ACHN (cell line): ENCODE data around the gene PTPRH.

ENCODE experiments used
- DNase-seq: peaks from one replicate; pipeline ENCODE4 v3.0.0-alpha.2; 2015
- in situ Hi-C: cut with HindIII; loops from 2 replicates; pipeline ENCODE4 v1.10.0; 2017; ENCODE audit warnings: low sequenced_read_pairs, low pct_ligation_motif_present, low pct_unique_long_range_greater_than_20kb

The PTPRH gene

GRCh38 chr19:55149078-55150003 is 60.0 kb downstream of the PTPRH start, which contains the start of gene TNNT1:
Gene TNNT1 (minus strand): TSS chr19:55149206. CDS start chr19:55147157, 2,049 bp downstream.
- no peak for DNase-seq
- in situ Hi-C loops = no loop called here

GRCh38 chr19:55147545-55148251 is 61.6 kb downstream of the PTPRH start:
- no peak for DNase-seq
- in situ Hi-C loops = no loop called here

- in situ Hi-C loops = no loop called here
- peak; percentile 69 for DNase-seq
Measured at GRCh38 chr19:55146705-55147273, 62.5 kb downstream of the PTPRH start.

DNA sequence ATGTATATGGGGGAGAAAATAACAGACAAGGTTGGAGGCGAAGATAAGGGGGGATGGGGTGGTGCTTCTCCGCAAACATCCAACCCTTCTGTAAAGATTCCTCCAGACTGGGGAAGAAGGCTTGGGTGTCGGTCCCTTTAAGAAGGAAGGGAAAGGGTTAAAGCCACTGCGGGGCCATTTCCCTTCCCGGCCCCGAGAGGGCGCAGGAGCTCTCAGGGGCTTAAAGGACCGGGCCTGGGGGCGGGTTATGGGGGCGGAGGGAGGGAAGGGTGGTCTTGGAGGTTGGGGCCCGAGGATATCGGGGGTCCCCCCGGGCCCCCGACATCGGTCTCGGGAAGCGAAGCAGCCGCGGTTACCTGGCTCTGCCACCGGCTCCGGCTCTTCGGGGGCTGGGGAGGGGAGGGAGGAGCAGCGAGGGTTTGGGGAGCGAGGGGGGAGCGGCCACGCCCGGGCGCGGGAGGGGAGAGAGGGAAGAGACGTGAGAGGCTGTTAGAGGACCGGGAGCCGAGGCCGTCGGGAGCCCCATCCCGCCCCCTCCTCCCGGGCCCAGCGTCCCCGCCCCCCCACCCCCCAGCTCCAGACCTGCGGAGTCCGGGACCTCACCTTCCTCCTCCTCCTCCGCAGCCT is 63.1 kb downstream of the PTPRH start:
- DNase-seq = peak; percentile 62
- in situ Hi-C loops = no loop called here

DNA sequence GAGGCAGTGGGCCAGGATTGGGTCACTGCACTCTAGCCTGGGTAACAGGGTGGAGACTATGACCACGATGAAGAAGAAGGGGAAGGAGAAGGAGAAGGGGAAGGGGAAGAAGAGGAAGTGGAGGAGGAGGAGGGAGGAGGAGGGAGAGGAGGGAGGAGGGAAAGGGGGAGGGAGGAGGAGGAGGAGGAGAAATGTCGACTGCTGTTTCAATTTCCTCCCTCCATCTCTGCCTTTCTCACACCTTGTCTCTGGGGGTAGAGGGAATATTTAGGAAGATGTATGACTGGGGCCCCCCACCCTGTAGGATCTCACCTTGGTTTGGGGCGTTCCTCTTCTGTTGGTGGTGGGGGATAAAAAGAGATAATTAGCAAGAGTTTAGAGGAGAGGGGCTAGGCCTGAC is 64.1 kb downstream of the PTPRH start:
- no peak for DNase-seq
- in situ Hi-C loops = no loop called here

DNA sequence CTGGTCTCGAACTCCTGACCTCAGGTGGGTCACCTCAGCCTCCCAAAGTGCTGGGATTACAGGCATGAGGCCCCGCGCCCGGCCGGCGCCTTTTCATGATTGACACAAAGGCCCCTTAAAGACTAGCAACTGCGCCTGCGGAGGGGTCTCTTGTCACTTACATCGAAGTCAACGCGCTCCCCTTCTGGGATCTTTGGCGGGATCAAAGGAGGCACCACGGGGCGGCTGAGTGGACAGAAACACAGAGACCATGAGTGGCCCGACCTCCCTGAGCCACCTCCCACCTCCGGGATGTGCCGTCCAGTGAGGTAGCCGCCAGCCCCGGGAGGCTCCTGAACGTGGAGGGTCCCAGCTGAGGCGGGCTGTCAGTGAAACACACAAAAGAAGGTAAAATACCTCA is 67.6 kb downstream of the PTPRH start:
- in situ Hi-C loops = no loop called here
- no peak for DNase-seq

- in situ Hi-C loops = no loop called here
- DNase-seq = no peak
Measured at GRCh38 chr19:55137915-55138314, 71.4 kb downstream of the PTPRH start.

GRCh38 chr19:55136399-55137102 is 72.8 kb downstream of the PTPRH start:
- in situ Hi-C loops = no loop called here
- DNase-seq = no peak

DNA sequence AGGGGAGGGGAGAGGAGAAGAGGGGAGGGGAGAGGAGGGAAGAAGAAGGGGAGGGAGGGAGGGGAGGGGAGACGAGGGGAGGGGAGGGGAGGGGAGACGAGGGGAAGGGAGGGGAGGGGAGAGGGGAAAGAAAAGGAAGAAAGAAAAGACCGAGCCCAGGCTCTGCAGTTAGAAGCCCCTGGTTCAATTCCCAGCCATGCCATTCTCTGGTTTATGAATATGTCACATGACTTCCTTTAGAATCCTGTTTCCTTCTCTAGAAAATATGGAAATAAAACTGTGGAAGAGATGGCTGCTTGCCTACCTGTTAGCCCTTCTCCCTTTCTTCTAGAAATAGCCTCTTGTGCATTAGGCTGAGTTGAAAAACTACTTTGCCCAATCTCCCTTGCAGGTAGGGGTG is 74.6 kb downstream of the PTPRH start:
- in situ Hi-C loops = no loop called here
- DNase-seq = no peak

GRCh38 chr19:55133639-55134444 is 75.5 kb downstream of the PTPRH start:
- in situ Hi-C loops = no loop called here
- DNase-seq = no peak

- in situ Hi-C loops = no loop called here
Measured at GRCh38 chr19:55132453-55133129, 76.7 kb downstream of the PTPRH start.

DNA sequence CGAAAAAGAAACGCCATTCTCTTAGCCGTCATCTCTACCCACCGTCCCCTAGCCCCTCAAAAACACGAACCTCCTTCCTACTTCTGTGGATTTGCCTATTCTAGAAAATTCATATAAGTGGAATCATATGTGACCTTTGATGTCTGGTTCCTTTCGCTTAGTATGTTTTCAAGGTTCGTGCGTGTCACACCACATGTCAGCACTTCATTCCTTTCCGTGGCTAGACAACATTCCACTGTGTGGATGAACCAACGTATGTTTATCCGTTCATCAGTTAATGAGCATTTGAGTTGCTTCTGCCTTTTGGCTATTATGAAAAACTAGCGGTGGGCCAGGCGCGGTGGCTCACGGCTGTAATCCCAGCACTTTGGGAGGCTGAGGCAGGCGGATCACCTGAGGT is 77.9 kb downstream of the PTPRH start:
- no peak for DNase-seq
- in situ Hi-C loops = no loop called here

More at GRCh38 chr19:55132453-55133129, 76.7 kb downstream of the PTPRH start:
- no peak for DNase-seq
